Measurements from ENCODE around the gene SPATA6L. TPM values are rescaled to one million over a fixed set of nuclear protein-coding genes. Genes with fewer than 3 reads are reported as not detected.

Gene SPATA6L
- total RNA-seq, 1 donor from 2014 or later, result 3.1 TPM

DNA sequence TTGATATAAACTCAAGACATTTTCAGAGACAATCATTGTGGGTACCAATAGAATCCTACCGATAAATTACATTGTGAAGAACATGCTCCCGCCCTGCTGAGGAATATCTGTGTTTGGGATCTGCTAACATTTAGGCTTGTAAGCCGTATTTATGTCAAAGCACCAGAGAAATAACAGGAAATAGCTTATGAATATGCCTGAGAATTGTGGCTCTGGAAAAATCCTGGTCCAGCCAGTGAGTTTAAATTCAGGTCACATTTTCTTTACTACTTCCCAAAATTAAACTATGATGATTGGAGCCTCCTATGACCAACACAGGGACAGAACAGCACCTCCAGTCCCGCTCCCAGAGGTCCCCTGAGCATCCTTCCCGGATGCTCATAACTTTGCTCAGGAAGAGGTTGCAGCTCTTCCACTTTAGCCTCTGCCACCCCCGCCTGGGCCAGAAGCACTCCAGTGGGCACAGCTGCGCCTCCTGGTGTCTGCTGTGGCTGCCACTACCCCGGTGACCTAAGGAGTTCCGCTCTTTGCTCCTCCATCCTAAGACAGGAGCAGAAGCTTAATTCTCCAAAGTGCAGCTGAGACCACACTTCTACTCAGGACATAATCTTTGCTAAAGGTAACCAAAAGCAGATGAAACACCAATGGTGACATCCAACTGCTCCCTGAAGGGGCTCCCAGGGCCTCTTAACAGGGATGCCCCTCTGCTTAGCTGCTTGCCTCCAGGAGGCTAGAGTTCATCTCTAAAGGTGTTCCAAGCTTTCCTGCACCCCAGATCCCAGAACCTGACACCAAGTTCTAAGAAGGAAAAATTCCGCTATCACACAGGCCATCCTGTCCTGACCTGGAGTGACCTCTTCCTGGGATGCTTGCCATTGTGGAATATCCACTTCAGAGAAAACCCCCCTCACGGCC, 117.2 kb downstream of the SPATA6L start:
- peak; percentile 23 for ATAC-seq

Other genes starting within 250 kb of the SPATA6L start
- 1.4 TPM for gene SLC1A1, start 176.0 kb downstream of the SPATA6L start, total RNA-seq
- 6.1 TPM for gene PLPP6, start 4.2 kb downstream of the SPATA6L start, total RNA-seq
- 9.3 TPM for gene CDC37L1, start 13.1 kb upstream of the SPATA6L start, total RNA-seq
- 65.6 TPM for gene AK3, start 74.7 kb upstream of the SPATA6L start, total RNA-seq
- gene RCL1, start 126.5 kb upstream of the SPATA6L start, total RNA-seq, result 13.9 TPM

All from esophagus mucosa (tissue), 1 donor.